HepG2 (cell line): Measurements from ENCODE around the gene CDC42SE2.

Experiments used
- ARNTL ChIP-seq: sonication (generic); formaldehyde crosslinking; IDR thresholded peaks from 2 replicates; pipeline ENCODE4 v1.4.0; 2020; ENCODE audit warnings: mild to moderate bottlenecking, missing genetic modification reagents
- BHLHE40 ChIP-seq: IDR thresholded peaks from 2 replicates; pipeline ENCODE4 v1.6.1; 2011; ENCODE audit warnings: low read length, improper control_type of control experiment
- FOXK2 ChIP-seq: fragments of 450-650 bp; IDR thresholded peaks from 2 replicates; pipeline ENCODE4 v1.6.1; 2016
- HOXA5 ChIP-seq: sonication (generic); formaldehyde crosslinking; IDR thresholded peaks from 2 replicates; pipeline ENCODE4 v1.4.0; 2020; ENCODE audit warnings: missing genetic modification reagents
- MEF2D ChIP-seq: sonication (generic); formaldehyde crosslinking; IDR thresholded peaks from 2 replicates; pipeline ENCODE4 v1.5.1; 2020; ENCODE audit warnings: mild to moderate bottlenecking, missing genetic modification reagents
- NR3C1 ChIP-seq: sonication (generic); formaldehyde crosslinking; IDR thresholded peaks from 2 replicates; pipeline ENCODE4 v1.4.0; 2020; ENCODE audit warnings: missing genetic modification reagents
- ZBTB3 ChIP-seq: sonication (generic); formaldehyde crosslinking; IDR thresholded peaks from 2 replicates; pipeline ENCODE4 v1.4.0; 2020; ENCODE audit warnings: low read depth, mild to moderate bottlenecking, moderate library complexity, missing genetic modification reagents, borderline replicate concordance
- ZFP1 ChIP-seq: IDR thresholded peaks from 2 replicates; pipeline ENCODE4 v1.6.1; 2016
- ZNF124 ChIP-seq: sonication (generic); formaldehyde crosslinking; IDR thresholded peaks from 2 replicates; pipeline ENCODE4 v1.4.0; 2020; ENCODE audit warnings: missing genetic modification reagents
- ZNF136 ChIP-seq: sonication (generic); formaldehyde crosslinking; IDR thresholded peaks from 2 replicates; pipeline ENCODE4 v1.8.1; 2022; ENCODE audit warnings: low read depth, mild to moderate bottlenecking, moderate library complexity, missing genetic modification reagents
- ZNF652 ChIP-seq: IDR thresholded peaks from 2 replicates; pipeline ENCODE4 v1.6.1; 2016; ENCODE audit warnings: low read depth, borderline replicate concordance
- TF ChIP-seq, protein P1 (sequence below): sonication (generic); formaldehyde crosslinking; conservative IDR thresholded peaks from 2 replicates; pipeline ENCODE4 v1.5.0; 2020; ENCODE audit warnings: missing genetic modification reagents
- TF ChIP-seq, protein P2 (sequence below): sonication (generic); formaldehyde crosslinking; IDR thresholded peaks from 2 replicates; pipeline ENCODE4 v1.8.0; 2022; ENCODE audit warnings: missing genetic modification reagents, mild to moderate bottlenecking, borderline replicate concordance
- TF ChIP-seq, protein P3 (sequence below): sonication (generic); formaldehyde crosslinking; IDR thresholded peaks from 2 replicates; pipeline ENCODE4 v1.5.1; 2020; ENCODE audit warnings: missing genetic modification reagents, mild to moderate bottlenecking, borderline replicate concordance

DNA sequence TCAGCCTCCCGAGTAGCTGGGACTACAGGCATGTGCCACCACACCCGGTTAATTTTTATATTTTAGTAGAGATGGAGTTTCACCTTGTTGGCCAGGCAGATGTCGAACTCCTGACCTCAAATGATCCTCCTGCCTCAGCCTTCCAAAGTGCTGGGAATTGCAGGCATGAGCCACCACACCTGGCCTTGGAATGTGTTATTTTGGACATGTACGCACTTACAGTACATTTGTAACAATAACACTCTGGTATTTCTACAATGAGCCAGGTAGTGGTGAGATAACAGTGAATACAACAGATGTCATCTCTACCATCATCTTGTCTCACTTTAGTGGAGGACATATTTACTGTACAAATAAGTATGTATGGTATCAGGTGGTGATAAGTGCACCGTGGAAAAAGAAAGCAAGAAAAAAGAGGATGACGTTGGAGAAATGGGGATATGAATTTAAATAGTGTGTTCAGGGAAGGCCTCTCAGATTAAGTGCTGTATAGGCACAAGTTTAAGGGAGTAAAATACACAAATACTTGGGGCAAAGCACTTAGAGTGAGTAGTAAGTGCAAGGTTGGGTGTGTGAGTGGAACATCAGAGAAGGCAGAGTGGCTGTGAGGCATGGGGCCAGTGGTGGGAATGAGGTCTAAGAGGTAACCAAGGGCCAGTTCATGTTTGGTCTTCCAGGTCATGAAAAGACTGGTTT is 100.1 kb downstream of the CDC42SE2 start:
- TF ChIP-seq, protein P1, sequence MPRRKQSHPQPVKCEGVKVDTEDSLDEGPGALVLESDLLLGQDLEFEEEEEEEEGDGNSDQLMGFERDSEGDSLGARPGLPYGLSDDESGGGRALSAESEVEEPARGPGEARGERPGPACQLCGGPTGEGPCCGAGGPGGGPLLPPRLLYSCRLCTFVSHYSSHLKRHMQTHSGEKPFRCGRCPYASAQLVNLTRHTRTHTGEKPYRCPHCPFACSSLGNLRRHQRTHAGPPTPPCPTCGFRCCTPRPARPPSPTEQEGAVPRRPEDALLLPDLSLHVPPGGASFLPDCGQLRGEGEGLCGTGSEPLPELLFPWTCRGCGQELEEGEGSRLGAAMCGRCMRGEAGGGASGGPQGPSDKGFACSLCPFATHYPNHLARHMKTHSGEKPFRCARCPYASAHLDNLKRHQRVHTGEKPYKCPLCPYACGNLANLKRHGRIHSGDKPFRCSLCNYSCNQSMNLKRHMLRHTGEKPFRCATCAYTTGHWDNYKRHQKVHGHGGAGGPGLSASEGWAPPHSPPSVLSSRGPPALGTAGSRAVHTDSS (CRISPR knock-in tag), result no peak
- no peak for TF ChIP-seq ZBTB3
- TF ChIP-seq ZNF136 (CRISPR knock-in tag), result no peak
- no peak for TF ChIP-seq MEF2D (CRISPR knock-in tag)
- TF ChIP-seq ARNTL, result no peak
- TF ChIP-seq, protein P2, sequence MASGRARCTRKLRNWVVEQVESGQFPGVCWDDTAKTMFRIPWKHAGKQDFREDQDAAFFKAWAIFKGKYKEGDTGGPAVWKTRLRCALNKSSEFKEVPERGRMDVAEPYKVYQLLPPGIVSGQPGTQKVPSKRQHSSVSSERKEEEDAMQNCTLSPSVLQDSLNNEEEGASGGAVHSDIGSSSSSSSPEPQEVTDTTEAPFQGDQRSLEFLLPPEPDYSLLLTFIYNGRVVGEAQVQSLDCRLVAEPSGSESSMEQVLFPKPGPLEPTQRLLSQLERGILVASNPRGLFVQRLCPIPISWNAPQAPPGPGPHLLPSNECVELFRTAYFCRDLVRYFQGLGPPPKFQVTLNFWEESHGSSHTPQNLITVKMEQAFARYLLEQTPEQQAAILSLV (CRISPR knock-in tag), result no peak
- TF ChIP-seq ZFP1 (CRISPR knock-in tag), result no peak
- TF ChIP-seq FOXK2, result no peak
- TF ChIP-seq HOXA5, result no peak
- no peak for TF ChIP-seq NR3C1
- no peak for TF ChIP-seq BHLHE40
- TF ChIP-seq, protein P3, sequence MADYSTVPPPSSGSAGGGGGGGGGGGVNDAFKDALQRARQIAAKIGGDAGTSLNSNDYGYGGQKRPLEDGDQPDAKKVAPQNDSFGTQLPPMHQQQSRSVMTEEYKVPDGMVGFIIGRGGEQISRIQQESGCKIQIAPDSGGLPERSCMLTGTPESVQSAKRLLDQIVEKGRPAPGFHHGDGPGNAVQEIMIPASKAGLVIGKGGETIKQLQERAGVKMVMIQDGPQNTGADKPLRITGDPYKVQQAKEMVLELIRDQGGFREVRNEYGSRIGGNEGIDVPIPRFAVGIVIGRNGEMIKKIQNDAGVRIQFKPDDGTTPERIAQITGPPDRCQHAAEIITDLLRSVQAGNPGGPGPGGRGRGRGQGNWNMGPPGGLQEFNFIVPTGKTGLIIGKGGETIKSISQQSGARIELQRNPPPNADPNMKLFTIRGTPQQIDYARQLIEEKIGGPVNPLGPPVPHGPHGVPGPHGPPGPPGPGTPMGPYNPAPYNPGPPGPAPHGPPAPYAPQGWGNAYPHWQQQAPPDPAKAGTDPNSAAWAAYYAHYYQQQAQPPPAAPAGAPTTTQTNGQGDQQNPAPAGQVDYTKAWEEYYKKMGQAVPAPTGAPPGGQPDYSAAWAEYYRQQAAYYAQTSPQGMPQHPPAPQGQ (CRISPR knock-in tag), result no peak
- no peak for TF ChIP-seq ZNF652
- no peak for TF ChIP-seq ZNF124 (CRISPR knock-in tag)
